ENCODE results near the gene KCNMB4. TPM values are rescaled to one million over a fixed set of nuclear protein-coding genes. Genes with fewer than 3 reads are reported as not detected.
A peak's percentile ranks its signal among the peaks of the same experiment; 100 is the strongest.
"Not testable (repeated sequence)": the region's sequence is repeated elsewhere in the genome, so short reads cannot be mapped to it uniquely, and the experiment has no call there.

Gene KCNMB4
- polyA plus RNA-seq, 4 donors: 14.9 to 30.2 (median 24.6) TPM

DNA sequence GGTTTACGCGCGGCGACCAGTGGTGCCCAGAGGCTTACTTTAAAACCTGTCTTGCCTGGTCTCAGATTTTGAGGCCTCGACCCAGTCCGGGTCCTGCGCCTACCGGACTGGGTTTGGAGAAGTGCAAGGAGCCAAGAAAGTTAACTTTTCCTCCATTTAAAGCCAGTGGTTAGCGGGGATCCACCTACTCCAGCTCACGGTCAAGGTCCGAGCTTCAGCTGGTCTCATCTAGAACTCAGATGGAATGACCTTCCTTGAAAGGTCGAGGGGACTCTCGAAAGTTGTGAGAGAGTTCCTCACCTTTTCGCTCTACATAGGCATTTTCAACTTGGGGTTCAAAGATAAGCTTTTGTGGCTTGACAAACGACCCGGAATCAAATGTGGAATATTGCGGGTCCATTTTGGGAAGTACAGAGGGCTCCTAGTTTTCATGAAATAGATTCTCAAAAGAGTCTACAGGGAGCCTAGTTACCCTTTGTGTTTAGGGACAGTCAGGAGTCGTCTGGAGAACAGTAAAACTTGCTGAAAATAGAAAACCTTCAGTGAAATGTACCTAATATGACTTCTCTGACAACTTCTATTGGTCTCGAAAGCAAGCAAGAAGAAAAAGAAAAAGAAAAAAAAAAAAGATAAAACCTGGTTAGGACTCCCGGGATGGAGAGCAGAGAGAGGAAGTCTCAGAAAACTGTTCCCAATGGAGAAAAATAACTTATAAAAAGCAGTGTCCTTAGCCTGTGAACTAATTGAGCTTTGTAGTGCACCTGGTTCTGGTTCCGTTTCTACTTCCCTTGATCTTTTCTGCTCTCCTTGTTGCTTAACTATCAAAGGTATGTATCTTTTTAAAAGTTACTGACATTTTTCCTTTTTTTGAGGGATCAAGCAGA is 1.4 kb downstream of the KCNMB4 start:
- DNase-seq (ENCODE audit: low read depth in 4 of 4, low spot score in 2 of 4): peak in 1 of 4 donors; percentile 34

DNA sequence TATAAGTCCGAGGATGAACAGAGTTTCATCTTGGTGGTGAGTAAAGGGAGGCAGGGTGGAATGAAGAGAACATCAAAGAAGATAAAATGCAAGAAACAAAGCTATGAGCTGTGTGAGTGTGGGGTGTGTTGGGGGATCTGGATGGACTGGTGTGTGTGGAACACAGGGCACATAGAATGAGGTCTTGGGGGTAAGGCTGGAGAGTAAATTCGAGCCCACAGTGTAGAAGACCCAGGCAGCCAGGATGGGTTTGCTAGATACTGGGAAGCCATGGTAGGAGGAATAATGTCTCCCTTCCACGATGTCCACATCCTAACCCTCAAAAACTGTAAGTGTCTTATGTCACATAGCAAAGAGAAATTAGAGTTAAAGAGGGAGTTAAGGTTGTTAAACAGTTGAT is 6.8 kb downstream of the KCNMB4 start:
- DNase-seq (ENCODE audit: low read depth in 4 of 4, low spot score in 2 of 4): no peak

- DNase-seq (ENCODE audit: low read depth in 4 of 4, low spot score in 2 of 4): no peak
These were observed 13.8 kb downstream of the KCNMB4 start for GRCh38 chr12:70379846-70380245.

DNA sequence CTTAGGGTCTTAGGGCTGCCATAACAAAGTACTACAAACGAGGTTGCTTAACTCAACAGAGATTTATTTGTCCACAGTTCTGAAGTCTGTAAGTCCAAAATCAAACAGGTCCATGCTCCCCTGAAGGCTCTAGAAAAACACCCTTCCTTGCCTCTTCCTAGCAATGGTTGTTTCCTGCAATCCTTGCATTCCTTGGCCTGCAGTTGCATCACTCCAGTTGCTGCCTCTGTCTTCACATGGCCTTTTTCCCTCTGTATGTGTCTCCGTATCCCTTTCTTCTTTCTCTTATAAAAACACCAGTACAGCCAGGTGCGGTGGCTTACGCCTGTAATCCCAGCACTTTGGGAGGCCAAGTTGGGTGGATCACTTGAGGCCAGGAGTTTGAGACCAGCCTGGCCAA is 17.4 kb downstream of the KCNMB4 start:
- DNase-seq (ENCODE audit: low read depth in 4 of 4, low spot score in 2 of 4): no peak

DNA sequence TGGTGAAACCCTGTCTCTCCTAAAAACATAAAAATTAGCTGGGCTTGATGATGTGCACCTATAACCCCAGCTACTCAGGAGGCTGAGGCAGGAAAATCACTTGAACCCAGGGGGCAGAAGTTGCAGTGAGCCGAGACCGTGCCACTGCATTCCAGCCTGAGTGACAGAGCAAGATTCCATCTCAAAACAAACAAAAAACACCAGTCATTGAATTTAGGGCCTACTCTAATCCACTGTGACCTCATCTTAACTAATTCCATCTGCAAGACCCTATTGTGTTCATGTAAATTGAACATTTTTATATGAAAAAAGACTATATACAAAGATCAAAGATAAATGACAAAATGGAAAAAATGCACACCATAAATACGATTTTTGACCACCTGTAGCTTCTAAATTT is 17.8 kb downstream of the KCNMB4 start:
- DNase-seq (ENCODE audit: low read depth in 4 of 4, low spot score in 2 of 4): no peak

DNA sequence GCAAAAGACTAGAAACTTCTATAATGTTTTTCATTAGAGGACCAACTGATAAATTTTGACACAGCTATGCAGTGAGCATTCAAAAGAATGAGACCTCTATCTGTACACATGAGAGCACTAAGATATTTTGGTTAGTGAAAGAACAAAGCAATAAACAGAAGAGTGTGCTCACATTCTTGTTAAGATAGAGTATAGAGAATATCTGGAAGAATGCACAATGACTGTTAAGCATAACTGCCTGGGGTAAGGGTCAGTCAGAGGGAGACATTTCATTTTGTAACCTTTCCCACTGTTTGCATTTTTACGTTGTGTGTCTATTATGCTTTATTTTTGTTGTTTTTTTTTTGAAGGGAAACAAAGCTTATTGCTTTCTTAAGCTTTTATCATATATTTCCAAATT is 20.7 kb downstream of the KCNMB4 start:
- no peak for DNase-seq (ENCODE audit: low read depth in 4 of 4, low spot score in 2 of 4)

GRCh38 chr12:70389678-70390077 is 23.6 kb downstream of the KCNMB4 start:
- DNase-seq (ENCODE audit: low read depth in 4 of 4, low spot score in 2 of 4): no peak

DNA sequence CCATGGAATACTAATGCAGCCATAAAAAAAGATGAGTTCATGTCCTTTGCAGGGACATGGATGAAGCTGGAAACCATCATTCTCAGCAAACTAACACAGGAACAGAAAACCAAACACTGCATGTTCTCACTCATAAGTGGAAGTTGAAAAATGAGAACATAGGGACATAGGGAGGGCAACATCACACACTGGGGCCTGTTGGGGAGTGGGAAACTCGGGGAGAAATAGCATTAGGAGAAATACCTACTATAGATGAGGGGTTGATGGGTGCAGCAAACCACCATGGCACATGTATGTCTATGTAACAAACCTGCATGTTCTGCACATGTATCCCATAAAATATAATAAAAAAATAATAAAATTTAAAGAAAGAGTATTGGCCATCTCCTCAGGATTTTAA is 26.5 kb downstream of the KCNMB4 start:
- DNase-seq (ENCODE audit: low read depth in 4 of 4, low spot score in 2 of 4): not testable (repeated sequence)

DNA sequence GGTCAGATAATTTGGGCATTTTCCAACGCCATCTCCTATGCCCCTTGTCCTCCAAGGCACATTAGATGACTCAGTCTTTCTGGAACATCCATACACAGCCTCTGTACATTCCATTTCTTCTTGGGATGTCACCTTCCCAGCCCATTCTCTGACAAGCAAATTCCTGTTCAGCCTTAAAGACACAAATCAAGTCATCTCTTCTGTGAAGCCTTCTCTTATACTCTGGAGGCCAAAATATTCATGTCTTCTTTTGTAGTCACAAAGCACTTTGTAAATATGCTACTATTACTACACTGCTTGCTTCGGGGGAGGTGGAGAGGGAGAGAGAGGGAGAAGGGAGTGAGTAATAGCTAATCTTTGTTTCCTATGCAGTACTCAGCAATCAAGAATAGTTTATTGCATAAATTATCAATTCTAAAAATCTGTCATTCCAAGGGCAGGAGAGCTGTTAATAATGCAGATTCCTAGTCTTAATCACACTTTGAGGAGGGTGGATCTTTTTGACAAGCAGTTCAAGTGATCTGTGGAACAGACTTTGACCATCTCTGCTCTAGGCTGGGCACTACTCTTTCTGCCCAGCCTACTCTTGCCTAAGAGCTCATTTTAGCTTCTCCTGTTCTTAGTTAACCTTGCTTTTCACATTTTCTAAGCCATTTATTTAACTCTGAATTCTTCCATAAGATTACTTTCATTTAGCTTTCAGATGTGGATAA is 27.9 kb downstream of the KCNMB4 start:
- DNase-seq (ENCODE audit: low read depth in 4 of 4, low spot score in 2 of 4): no peak

- DNase-seq (ENCODE audit: low read depth in 4 of 4, low spot score in 2 of 4): no peak
These were observed 31.9 kb downstream of the KCNMB4 start for GRCh38 chr12:70398002-70398401.

DNA sequence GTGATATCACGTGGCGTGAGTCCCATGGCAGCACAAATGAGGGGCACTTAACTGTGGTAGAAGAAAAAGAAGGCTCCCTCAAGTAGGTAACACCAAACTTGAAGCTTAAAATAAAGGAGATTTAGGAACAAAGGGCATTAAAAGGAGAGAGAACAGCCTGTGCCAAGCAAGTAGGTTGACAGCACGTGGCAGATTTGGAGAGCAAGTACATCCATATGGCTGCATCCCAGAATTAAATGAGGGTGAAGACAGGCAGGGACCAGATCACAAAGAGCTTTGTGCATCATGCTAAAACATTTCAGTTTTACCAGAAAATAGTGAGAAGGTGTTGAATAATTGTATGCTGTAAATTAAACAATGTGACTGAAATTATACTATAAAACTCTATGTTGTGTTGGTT is 32.8 kb downstream of the KCNMB4 start:
- DNase-seq (ENCODE audit: low read depth in 4 of 4, low spot score in 2 of 4): no peak

- no peak for DNase-seq (ENCODE audit: low read depth in 4 of 4, low spot score in 2 of 4)
These were observed 33.2 kb downstream of the KCNMB4 start for GRCh38 chr12:70399311-70399710.

- no peak for DNase-seq (ENCODE audit: low read depth in 4 of 4, low spot score in 2 of 4)
These were observed 34.0 kb downstream of the KCNMB4 start for GRCh38 chr12:70400124-70400523.

- no peak for DNase-seq (ENCODE audit: low read depth in 4 of 4, low spot score in 2 of 4)
These were observed 36.5 kb downstream of the KCNMB4 start for GRCh38 chr12:70402597-70402996.

- no peak for DNase-seq (ENCODE audit: low read depth in 4 of 4, low spot score in 2 of 4)
These were observed 37.7 kb downstream of the KCNMB4 start for GRCh38 chr12:70403826-70404225.

DNA sequence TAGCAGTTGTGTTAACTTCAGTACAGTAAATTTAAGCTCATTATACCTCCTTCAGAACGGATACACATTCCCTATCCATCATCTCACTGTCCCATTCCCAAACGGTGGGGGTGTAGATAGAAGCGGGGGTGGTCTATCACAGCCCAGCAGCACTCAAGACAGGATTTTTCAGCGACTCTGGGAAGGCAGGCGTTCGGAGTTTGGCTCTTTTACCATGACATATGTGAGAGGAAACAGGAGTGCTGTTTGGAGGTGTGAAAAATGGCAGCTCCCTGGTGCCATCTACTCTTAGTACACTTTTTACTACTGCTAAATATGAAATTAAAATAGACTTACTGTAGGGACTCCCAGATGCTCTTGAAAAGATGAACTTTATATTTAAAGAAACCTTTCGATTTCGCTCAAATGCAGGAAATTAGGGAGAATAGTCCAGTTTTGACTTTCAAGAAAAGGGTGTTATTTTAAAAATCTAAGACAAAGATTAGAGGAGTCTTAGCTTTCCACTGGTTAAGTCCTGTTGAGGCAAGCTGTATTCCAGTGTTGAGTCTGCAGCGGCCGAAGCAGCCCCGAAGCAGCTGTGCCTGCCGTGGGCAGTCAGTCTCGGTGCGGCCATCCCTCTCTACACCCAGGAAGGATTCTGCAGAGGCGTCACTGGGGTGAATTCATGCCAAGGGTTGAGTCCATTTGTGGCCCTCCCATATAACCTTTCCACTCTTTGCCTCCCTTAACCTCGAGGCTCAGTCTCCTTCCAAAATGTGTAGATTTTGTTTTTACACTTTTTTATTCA is 42.1 kb downstream of the KCNMB4 start:
- no peak for DNase-seq (ENCODE audit: low read depth in 4 of 4, low spot score in 2 of 4)

DNA sequence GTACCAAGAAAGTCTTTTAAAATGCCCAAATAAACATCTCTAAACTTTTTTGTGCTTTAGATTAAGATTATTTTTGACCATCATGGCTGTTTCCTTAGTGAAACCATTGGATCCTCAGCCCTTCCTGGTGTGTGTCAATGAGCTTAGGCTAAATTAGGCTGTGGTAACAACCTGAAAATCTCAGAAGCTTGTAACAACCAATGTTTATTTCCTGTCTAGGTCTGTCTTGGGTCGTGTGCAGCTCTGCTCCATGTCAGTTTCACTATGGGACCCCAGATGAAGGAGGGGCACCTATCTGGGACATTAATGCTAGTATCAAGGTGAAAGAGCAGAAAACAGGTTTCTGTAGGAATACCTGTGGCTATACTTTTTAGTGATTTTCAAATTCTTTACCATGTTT is 49.9 kb downstream of the KCNMB4 start:
- no peak for DNase-seq (ENCODE audit: low read depth in 4 of 4, low spot score in 2 of 4)

- DNase-seq (ENCODE audit: low read depth in 4 of 4, low spot score in 2 of 4): no peak
These were observed 51.0 kb downstream of the KCNMB4 start for GRCh38 chr12:70417121-70417520.

DNA sequence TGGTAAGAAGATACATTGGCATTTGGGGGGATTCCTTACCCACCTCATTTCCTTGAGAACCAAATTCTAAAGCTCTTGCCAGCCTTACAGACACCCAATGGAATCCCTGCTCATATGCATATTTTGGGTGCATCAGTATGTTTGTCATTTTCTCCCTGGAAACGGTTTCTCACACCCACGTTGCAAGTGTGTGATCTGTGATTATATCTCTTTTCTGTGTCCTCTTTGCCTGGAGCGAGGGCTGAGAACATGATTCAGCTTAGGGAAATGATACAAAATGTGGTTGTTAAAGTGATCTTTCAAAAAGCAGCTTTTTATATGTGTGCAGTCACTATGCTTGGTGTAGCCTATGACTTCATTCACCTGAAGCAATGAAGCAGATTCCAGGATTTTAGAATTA is 52.0 kb downstream of the KCNMB4 start:
- no peak for DNase-seq (ENCODE audit: low read depth in 4 of 4, low spot score in 2 of 4)

DNA sequence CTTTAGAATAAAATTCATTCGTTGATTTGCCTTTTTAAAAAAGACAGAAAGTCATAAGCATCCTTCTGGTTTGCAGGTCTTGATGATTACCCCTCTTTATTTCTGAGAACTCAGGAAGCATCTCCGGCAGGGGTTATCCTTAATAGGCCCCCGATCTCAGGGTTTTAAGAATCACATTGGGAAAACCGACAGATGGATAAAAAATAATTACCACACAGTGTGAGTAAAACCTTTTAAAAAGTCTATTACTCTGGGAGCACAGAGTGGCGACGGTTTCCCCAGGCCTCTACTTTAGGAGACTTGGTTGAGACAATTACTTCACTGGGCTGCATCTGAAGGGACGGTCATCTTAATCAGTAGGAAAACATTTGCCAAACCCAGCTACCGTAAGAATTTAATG is 56.5 kb downstream of the KCNMB4 start:
- DNase-seq (ENCODE audit: low read depth in 4 of 4, low spot score in 2 of 4): no peak

DNA sequence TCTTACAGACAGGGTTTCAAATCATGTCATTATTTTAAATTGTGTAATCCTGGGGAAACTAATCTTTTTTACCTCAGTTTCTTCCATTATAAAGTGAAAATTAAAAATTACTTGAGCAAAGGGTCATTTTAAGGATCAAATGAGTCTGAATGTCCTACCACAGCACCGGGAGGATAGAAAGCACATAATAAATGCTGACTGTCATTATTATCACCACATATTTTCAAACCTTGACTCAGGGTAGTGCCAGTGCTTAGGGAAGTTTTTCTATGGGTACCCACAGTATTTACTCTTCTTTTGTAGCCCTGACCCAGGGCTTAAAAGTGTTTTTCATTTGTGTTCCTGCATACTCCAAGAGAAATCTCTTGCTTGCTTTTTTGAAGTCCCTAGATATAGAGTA is 60.5 kb downstream of the KCNMB4 start:
- DNase-seq (ENCODE audit: low read depth in 4 of 4, low spot score in 2 of 4): no peak

Measured in left renal cortex interstitium (tissue), 4 donors.